Measurements from ENCODE around the gene SLC44A5.
"Not testable (repeated sequence)": the region's sequence is repeated elsewhere in the genome, so short reads cannot be mapped to it uniquely, and the experiment has no call there.

Gene SLC44A5

GRCh38 chr1:75354267-75354666 lies 256.6 kb downstream of the SLC44A5 start:
- DNase-seq = not testable (repeated sequence)

GRCh38 chr1:75353051-75353450 lies 257.9 kb downstream of the SLC44A5 start:
- DNase-seq = no peak

GRCh38 chr1:75345538-75346292 lies 265.2 kb downstream of the SLC44A5 start:
- peak; percentile 80 for DNase-seq

- no peak for DNase-seq
Measured at GRCh38 chr1:75342786-75343185, 268.1 kb downstream of the SLC44A5 start.

GRCh38 chr1:75341537-75341936 lies 269.4 kb downstream of the SLC44A5 start:
- no peak for DNase-seq

- no peak for DNase-seq
Measured at GRCh38 chr1:75338616-75339483, 272.1 kb downstream of the SLC44A5 start.

GRCh38 chr1:75334876-75335389 lies 276.0 kb downstream of the SLC44A5 start:
- DNase-seq = no peak

- DNase-seq = no peak
Measured at GRCh38 chr1:75330624-75331023, 280.3 kb downstream of the SLC44A5 start.

- no peak for DNase-seq
Measured at GRCh38 chr1:75328691-75329090, 282.2 kb downstream of the SLC44A5 start.

GRCh38 chr1:75327395-75327794 lies 283.5 kb downstream of the SLC44A5 start:
- no peak for DNase-seq

GRCh38 chr1:75317976-75318375 lies 292.9 kb downstream of the SLC44A5 start:
- no peak for DNase-seq

- DNase-seq = no peak
Measured at GRCh38 chr1:75316230-75316629, 294.7 kb downstream of the SLC44A5 start.

GRCh38 chr1:75312620-75313019 lies 298.3 kb downstream of the SLC44A5 start:
- no peak for DNase-seq

GRCh38 chr1:75310067-75310466 lies 300.8 kb downstream of the SLC44A5 start:
- peak; percentile 12 for DNase-seq

- DNase-seq = no peak
Measured at GRCh38 chr1:75308365-75308764, 302.5 kb downstream of the SLC44A5 start.

- no peak for DNase-seq
Measured at GRCh38 chr1:75305061-75305460, 305.9 kb downstream of the SLC44A5 start.

- DNase-seq = no peak
Measured at GRCh38 chr1:75293270-75293669, 317.6 kb downstream of the SLC44A5 start.

GRCh38 chr1:75292013-75292412 lies 318.9 kb downstream of the SLC44A5 start:
- DNase-seq = no peak

- DNase-seq = peak; percentile 54
Measured at GRCh38 chr1:75276385-75276784, 334.5 kb downstream of the SLC44A5 start.

GRCh38 chr1:75275631-75276030 lies 335.3 kb downstream of the SLC44A5 start:
- DNase-seq = no peak

- DNase-seq = no peak
Measured at GRCh38 chr1:75274920-75275506, 335.9 kb downstream of the SLC44A5 start.

- DNase-seq = no peak
Measured at GRCh38 chr1:75273110-75273509, 337.8 kb downstream of the SLC44A5 start.

GRCh38 chr1:75265792-75266191 lies 345.1 kb downstream of the SLC44A5 start:
- DNase-seq = peak; percentile 70
